ENCODE results near the gene MRC1. TPM values are rescaled to one million over a fixed set of nuclear protein-coding genes. Genes with fewer than 3 reads are reported as not detected.

The MRC1 gene
- total and polyA plus RNA-seq, 9 of the 15 experiments (the other 6 are each of a cell fraction or from before 2014, with no cell fraction given): 0.01 to 0.20 (median 0.03) TPM; not detected in 5

GRCh38 chr10:17921378-17921777 lies 112.2 kb downstream of the MRC1 start:
- TF ChIP-seq MAZ (CRISPR knock-in tag; conservative IDR thresholded peaks at IDR 0.05 in 1 of 2, IDR thresholded peaks at IDR 0.05 in 1 of 2) (no peak), POLR2AphosphoS2 (IDR thresholded peaks at IDR 0.05; ENCODE audit: low read length) (no peak)
- no peaks in the 10 kb centered on the region for H3K9me1 ChIP-seq (ENCODE audit: control insufficient read depth, insufficient read depth, low read length)
- POLR2A ChIA-PET: interaction anchor here (1.2 kb wide), 1 partner anchor 63 kb away, joined by 3 read pairs; no protein-coding TSS in a partner anchor
- BruUV-seq (replicated peaks): no TSS peak
- no peak overlapping the region for H3K4me3 ChIP-seq
- ATAC-seq (no peak), DNase-seq (ENCODE audit: extremely low read depth in 1 of 4, low spot score in 3 of 4) (no peak), FAIRE-seq (no peak)
- 0% methylated on average over 3 of the region's 3 CpGs for WGBS (ENCODE audit: insufficient coverage, low coverage, missing lambda C conversion rate)
- H3K9me3 ChIP-seq (replicated peaks; ENCODE audit: control insufficient read depth, insufficient read depth, low read depth, low read length): no peaks in the 10 kb centered on the region
- no peaks in the 10 kb centered on the region for H3K79me2 ChIP-seq (ENCODE audit: control insufficient read depth, insufficient read depth, low read length)
- no peak overlapping the region for H3K9ac ChIP-seq (ENCODE audit: insufficient read depth in 1 of 2, low read depth in 2 of 2, low read length in 2 of 2)
- no peak overlapping the region for H3K27ac ChIP-seq (ENCODE audit: extremely low read depth, low read depth, low read length)
- H3K4me2 ChIP-seq (ENCODE audit: insufficient read depth, low read length): no peak overlapping the region
- in situ Hi-C loops (cut with MboI) (no loop called here), intact Hi-C loops (cut with micrococcal nuclease) (no loop called here)
- no peaks in the 10 kb centered on the region for H3K4me1 ChIP-seq (replicated peaks in 1 of 2; ENCODE audit: control insufficient read depth in 2 of 2, insufficient read depth in 2 of 2, low read length in 2 of 2)
- no peaks in the 10 kb centered on the region for H3K36me3 ChIP-seq (ENCODE audit: control insufficient read depth, insufficient read depth, low read length)
- H3K27me3 ChIP-seq (ENCODE audit: control insufficient read depth in 2 of 2, insufficient read depth in 2 of 2, low read length in 2 of 2): no peaks in the 10 kb centered on the region
- H4K20me1 ChIP-seq (replicated peaks; ENCODE audit: control insufficient read depth, insufficient read depth, low read length): no peaks in the 10 kb centered on the region
- H2AFZ ChIP-seq (ENCODE audit: low read depth, low read length): no peak overlapping the region
- CTCF ChIA-PET (ENCODE audit: low intra/inter-chr PET ratio): no interaction called here

- in situ Hi-C loops (cut with MboI): no loop called here
Observed at GRCh38 chr10:17923728-17924127, 114.6 kb downstream of the MRC1 start.

More at GRCh38 chr10:17923728-17924127, 114.6 kb downstream of the MRC1 start:
- ChIA-PET CTCF (ENCODE audit: low intra/inter-chr PET ratio) (no interaction called here), POLR2A (interaction anchor here (0.5 kb wide), 1 partner anchor 10 kb away, joined by 3 read pairs; no protein-coding TSS in a partner anchor)
- ATAC-seq: no peak
- DNase-seq (ENCODE audit: extremely low read depth in 1 of 4, low spot score in 3 of 4): no peak
- Histone ChIP-seq H3K36me3 (ENCODE audit: control insufficient read depth, insufficient read depth, low read length) (no peaks in the 10 kb centered on the region), H3K9me1 (ENCODE audit: control insufficient read depth, insufficient read depth, low read length) (no peaks in the 10 kb centered on the region), H3K27ac (ENCODE audit: extremely low read depth, low read depth, low read length) (no peak overlapping the region), H3K4me2 (ENCODE audit: insufficient read depth, low read length) (no peak overlapping the region), H3K9me3 (replicated peaks; ENCODE audit: control insufficient read depth, insufficient read depth, low read depth, low read length) (no peaks in the 10 kb centered on the region), H3K4me1 (replicated peaks in 1 of 2; ENCODE audit: control insufficient read depth in 2 of 2, insufficient read depth in 2 of 2, low read length in 2 of 2) (no peaks in the 10 kb centered on the region), H3K79me2 (ENCODE audit: control insufficient read depth, insufficient read depth, low read length) (no peaks in the 10 kb centered on the region), H3K27me3 (ENCODE audit: control insufficient read depth in 2 of 2, insufficient read depth in 2 of 2, low read length in 2 of 2) (no peaks in the 10 kb centered on the region), H2AFZ (ENCODE audit: low read depth, low read length) (no peak overlapping the region), H4K20me1 (replicated peaks; ENCODE audit: control insufficient read depth, insufficient read depth, low read length) (no peaks in the 10 kb centered on the region), H3K9ac (ENCODE audit: insufficient read depth in 1 of 2, low read depth in 2 of 2, low read length in 2 of 2) (no peak overlapping the region), H3K4me3 (no peak overlapping the region)
- FAIRE-seq: no peak
- TF ChIP-seq NFXL1 (CRISPR knock-in tag; IDR thresholded peaks at IDR 0.05) (no peak), ZFX (CRISPR knock-in tag; IDR thresholded peaks at IDR 0.05) (no peak), TSHZ1 (CRISPR knock-in tag; IDR thresholded peaks at IDR 0.05) (no peak), PHF21A (IDR thresholded peaks at IDR 0.05; ENCODE audit: borderline replicate concordance, low read depth) (no peak), TEAD2 (tag; IDR thresholded peaks at IDR 0.05) (no peak), JUNB (CRISPR knock-in tag; conservative IDR thresholded peaks at IDR 0.05) (no peak), ZNF41 (CRISPR knock-in tag; conservative IDR thresholded peaks at IDR 0.05) (no peak), ATF3 (IDR thresholded peaks at IDR 0.05) (no peak), ATF3 (CRISPR knock-in tag; conservative IDR thresholded peaks at IDR 0.05) (no peak), PTTG1 (tag; IDR thresholded peaks at IDR 0.05; ENCODE audit: low read depth) (no peak), FOXK2 (conservative IDR thresholded peaks at IDR 0.05 in 1 of 2, IDR thresholded peaks at IDR 0.05 in 1 of 2; ENCODE audit: low read depth in 2 of 2) (no peak)
- no TSS peak for BruUV-seq (replicated peaks)
- 0% methylated on average over 4 of the region's 4 CpGs for WGBS (ENCODE audit: insufficient coverage, low coverage, missing lambda C conversion rate)
- intact Hi-C loops (cut with micrococcal nuclease): no loop called here

Measured in K562 (cell line).